ENCODE measurements around the gene ORAI3.

DNA sequence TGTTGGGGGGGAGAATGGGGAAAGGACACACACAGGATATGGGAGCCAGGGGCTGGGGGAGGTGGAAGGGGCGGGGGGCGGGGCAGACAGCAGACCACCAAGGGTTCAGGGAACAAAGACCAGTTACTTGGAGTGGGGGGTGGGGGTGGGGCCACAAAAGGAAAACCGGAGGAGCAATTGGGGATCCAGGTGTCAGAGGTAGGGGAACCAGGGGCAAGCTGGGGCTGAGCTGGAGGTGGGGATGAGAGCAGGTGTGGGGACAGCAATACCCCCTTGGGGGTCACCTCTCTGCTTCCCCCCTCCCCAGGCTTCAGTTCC lies 1.4 kb upstream of the ORAI3 start:
- TF ChIP-seq POLR2A (IDR thresholded peaks at IDR 0.05): no peak
- TF ChIP-seq, protein P1, sequence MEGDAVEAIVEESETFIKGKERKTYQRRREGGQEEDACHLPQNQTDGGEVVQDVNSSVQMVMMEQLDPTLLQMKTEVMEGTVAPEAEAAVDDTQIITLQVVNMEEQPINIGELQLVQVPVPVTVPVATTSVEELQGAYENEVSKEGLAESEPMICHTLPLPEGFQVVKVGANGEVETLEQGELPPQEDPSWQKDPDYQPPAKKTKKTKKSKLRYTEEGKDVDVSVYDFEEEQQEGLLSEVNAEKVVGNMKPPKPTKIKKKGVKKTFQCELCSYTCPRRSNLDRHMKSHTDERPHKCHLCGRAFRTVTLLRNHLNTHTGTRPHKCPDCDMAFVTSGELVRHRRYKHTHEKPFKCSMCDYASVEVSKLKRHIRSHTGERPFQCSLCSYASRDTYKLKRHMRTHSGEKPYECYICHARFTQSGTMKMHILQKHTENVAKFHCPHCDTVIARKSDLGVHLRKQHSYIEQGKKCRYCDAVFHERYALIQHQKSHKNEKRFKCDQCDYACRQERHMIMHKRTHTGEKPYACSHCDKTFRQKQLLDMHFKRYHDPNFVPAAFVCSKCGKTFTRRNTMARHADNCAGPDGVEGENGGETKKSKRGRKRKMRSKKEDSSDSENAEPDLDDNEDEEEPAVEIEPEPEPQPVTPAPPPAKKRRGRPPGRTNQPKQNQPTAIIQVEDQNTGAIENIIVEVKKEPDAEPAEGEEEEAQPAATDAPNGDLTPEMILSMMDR (IDR thresholded peaks at IDR 0.05): no peak
- no peak for TF ChIP-seq EP300 (IDR thresholded peaks at IDR 0.05)
